ENCODE data around the gene TLE1. TPM values are rescaled to one million over a fixed set of nuclear protein-coding genes. Genes with fewer than 3 reads are reported as not detected.

Gene TLE1
- total and polyA plus RNA-seq, 9 of the 15 experiments (the other 6 are each of a cell fraction or from before 2014, with no cell fraction given): 0.11 TPM; not detected in 8

- intact Hi-C loops (cut with micrococcal nuclease) (no loop called here), in situ Hi-C loops (cut with MboI) (no loop called here)
- POLR2A ChIA-PET: no interaction called here
- ATAC-seq (no peak), DNase-seq (ENCODE audit: extremely low read depth in 1 of 4, low spot score in 3 of 4) (no peak), FAIRE-seq (no peak)
- H3K9me3 ChIP-seq (replicated peaks; ENCODE audit: control insufficient read depth, insufficient read depth, low read depth, low read length): no peaks in the 10 kb centered on the region
- no peak overlapping the region for H3K27ac ChIP-seq (ENCODE audit: extremely low read depth, low read depth, low read length)
- H3K27me3 ChIP-seq (ENCODE audit: control insufficient read depth in 2 of 2, insufficient read depth in 2 of 2, low read length in 2 of 2): no peaks in the 10 kb centered on the region
- H3K4me3 ChIP-seq: no peak overlapping the region
- TF ChIP-seq ZBTB8A (IDR thresholded peaks at IDR 0.05; ENCODE audit: partially characterized antibody) (no peak), RFX5 (IDR thresholded peaks at IDR 0.05; ENCODE audit: low read depth, low read length) (no peak), CTBP1 (IDR thresholded peaks at IDR 0.05; ENCODE audit: borderline replicate concordance) (no peak), CAMTA2 (CRISPR knock-in tag; conservative IDR thresholded peaks at IDR 0.05) (no peak), POU5F1 (IDR thresholded peaks at IDR 0.05; ENCODE audit: borderline replicate concordance, low read depth, low read length, partially characterized antibody) (no peak), ZNF133 (CRISPR knock-in tag; IDR thresholded peaks at IDR 0.05) (no peak), PURB (CRISPR knock-in tag; IDR thresholded peaks at IDR 0.05; ENCODE audit: low read depth) (no peak), ZNF76 (CRISPR knock-in tag; IDR thresholded peaks at IDR 0.05; ENCODE audit: borderline replicate concordance) (no peak), RBM15 (IDR thresholded peaks at IDR 0.05; ENCODE audit: insufficient read depth, low read length) (no peak), HMG20B (CRISPR knock-in tag; IDR thresholded peaks at IDR 0.05) (no peak), SUPT5H (IDR thresholded peaks at IDR 0.05) (no peak), GABPB2 (CRISPR knock-in tag; conservative IDR thresholded peaks at IDR 0.05) (no peak)
- CTCF ChIA-PET (ENCODE audit: low intra/inter-chr PET ratio): no interaction called here
- H2AFZ ChIP-seq (ENCODE audit: low read depth, low read length): no peak overlapping the region
- no peak overlapping the region for H3K4me2 ChIP-seq (ENCODE audit: insufficient read depth, low read length)
- H3K36me3 ChIP-seq (ENCODE audit: control insufficient read depth, insufficient read depth, low read length): no peaks in the 10 kb centered on the region
- H3K79me2 ChIP-seq (ENCODE audit: control insufficient read depth, insufficient read depth, low read length): no peaks in the 10 kb centered on the region
- no peaks in the 10 kb centered on the region for H3K4me1 ChIP-seq (replicated peaks in 1 of 2; ENCODE audit: control insufficient read depth in 2 of 2, insufficient read depth in 2 of 2, low read length in 2 of 2)
- H4K20me1 ChIP-seq (replicated peaks; ENCODE audit: control insufficient read depth, insufficient read depth, low read length): no peaks in the 10 kb centered on the region
- H3K9ac ChIP-seq (ENCODE audit: insufficient read depth in 1 of 2, low read depth in 2 of 2, low read length in 2 of 2): no peak overlapping the region
- 0% methylated on average over 1 of the region's 1 CpG for WGBS (ENCODE audit: insufficient coverage, low coverage, missing lambda C conversion rate)
- no TSS peak for BruUV-seq (replicated peaks)
- H3K9me1 ChIP-seq (ENCODE audit: control insufficient read depth, insufficient read depth, low read length): no peaks in the 10 kb centered on the region
These were observed 8.8 kb downstream of the TLE1 start for GRCh38 chr9:81680506-81680905.
